ENCODE data around the gene SLX4IP.
"Not testable (repeated sequence)": the region's sequence is repeated elsewhere in the genome, so short reads cannot be mapped to it uniquely, and the experiment has no call there.

Gene SLX4IP

GRCh38 chr20:10434832-10435812 lies at the start of gene SLX4IP:
TSS of gene SLX4IP (plus strand) at chr20:10435305. CDS start at chr20:10458205, 22,900 bp downstream.
- H3K4me3 ChIP-seq (ENCODE audit: low read depth, low read length): peak within 1 kb of the TSS; percentile 85
- DNase-seq (ENCODE audit: low read depth): peak; percentile 88

DNA sequence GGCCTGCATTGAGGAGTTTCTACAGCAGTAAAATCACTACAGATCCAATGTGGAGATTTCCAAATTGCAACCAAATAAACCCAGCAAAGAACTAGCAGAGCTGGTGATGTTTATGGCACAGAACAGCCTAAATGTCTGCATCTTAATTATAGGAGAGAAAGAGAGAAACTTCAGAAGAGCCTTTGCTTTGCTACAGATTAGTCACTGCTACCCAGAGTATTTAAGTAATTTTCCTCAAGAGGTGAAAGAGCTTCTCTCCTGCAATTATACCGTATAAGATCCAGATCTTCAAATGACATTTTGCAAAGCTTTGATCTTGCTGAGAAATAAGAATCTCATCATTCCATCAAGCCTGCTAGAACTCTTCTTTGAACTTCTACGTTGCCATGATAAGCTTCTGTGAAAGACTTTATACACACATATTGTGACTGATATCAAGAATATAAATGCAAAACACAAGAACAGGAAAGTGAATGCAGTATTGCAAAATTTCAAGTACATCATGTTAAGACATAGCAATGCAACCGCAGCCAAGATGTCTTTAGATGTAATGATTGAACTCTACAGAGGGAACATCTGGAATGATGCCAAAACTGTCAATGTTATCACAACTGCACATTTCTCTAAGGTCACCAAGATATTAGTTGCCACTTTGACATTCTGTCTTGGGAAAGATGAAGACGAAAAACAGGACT lies 49.1 kb upstream of the SLX4IP start:
- no peak overlapping the region for H3K4me3 ChIP-seq (ENCODE audit: low read depth, low read length)
- peak; percentile 15 for DNase-seq (ENCODE audit: low read depth)

GRCh38 chr20:10387686-10388085 lies 47.4 kb upstream of the SLX4IP start:
- H3K4me3 ChIP-seq (ENCODE audit: low read depth, low read length): no peak overlapping the region
- DNase-seq (ENCODE audit: low read depth): no peak

DNA sequence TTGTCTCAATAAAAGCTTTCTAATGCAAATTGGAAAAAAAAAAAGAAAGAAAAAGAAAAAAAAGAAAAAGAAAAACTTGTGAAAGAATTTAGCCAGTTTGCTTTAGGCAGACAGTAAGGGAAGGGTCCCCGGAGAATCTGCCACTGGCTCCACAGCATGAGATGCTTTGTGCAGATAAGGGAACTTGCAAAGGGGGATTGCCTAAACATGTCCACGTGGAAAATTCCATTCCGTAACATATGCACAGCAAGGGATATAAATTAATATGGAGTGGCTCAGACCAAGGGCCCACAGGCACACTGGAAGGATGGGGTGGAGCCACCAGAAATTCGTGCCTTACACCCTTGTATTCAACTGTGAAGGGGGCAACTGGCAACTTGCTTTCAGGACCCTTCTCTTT lies 46.5 kb upstream of the SLX4IP start:
- DNase-seq (ENCODE audit: low read depth): no peak
- no peak overlapping the region for H3K4me3 ChIP-seq (ENCODE audit: low read depth, low read length)

DNA sequence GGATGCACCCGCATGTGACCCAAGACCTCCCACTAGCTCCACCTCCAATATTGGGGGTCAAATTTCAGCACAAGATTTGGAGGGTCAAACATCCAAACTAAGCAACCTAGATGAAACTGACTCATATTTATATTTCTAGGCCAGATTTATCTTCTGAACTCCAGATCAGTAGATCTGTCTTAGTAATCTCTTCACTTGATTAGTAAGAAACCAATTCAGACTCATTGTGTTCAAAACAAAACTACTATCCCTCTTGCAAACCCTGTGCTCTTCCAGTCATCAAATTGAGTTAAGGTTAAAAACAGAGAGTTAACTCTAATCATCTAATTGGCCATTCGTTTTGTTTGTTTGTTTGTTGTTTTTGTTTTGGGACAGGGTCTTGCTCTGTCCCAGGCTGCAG lies 44.4 kb upstream of the SLX4IP start:
- no peak for DNase-seq (ENCODE audit: low read depth)
- no peak overlapping the region for H3K4me3 ChIP-seq (ENCODE audit: low read depth, low read length)

DNA sequence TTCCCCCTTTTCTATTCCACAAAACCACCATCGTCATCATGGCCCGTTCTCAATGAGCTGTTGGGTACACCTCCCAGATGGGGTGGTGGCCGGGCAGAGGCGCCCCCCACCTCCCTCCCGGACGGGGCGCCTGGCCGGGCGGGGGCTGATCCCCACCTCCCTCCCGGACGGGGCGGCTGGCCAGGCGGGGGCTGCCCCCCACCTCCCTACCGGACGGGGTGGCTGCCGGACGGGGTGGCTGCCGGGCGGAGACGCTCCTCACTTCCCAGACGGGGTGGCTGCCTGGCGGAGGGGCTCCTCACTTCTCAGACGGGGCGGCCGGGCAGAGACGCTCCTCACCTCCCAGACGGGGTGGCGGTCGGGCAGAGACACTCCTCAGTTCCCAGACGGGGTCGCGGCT lies 40.4 kb upstream of the SLX4IP start:
- not testable (repeated sequence) for H3K4me3 ChIP-seq (ENCODE audit: low read depth, low read length); DNase-seq (ENCODE audit: low read depth)

DNA sequence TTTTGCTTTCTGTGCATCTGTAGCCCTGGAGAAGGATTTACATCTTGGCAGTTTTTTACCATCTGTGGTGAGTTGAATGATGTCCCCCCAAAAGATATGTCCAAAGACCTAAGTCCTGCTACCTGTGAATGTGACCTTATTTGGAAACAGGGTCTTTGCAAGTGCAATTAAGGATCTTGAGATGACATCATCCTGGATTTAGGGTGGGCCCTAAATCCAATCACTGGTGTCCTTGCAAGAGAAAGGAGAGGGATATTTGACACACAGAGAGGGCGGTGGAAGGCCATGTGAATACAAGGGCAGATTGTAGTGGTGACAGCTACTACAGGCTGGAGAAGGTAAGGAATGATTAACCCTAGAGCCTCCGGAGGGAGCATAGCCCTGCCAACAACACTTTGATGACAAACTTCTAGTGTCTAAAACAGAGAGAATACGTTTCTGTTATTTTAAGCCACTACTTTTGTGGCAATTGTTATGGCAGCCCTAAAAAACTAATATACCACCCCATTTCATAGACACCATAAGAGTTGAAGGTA lies 36.2 kb upstream of the SLX4IP start:
- H3K4me3 ChIP-seq (ENCODE audit: low read depth, low read length): no peak overlapping the region

DNA sequence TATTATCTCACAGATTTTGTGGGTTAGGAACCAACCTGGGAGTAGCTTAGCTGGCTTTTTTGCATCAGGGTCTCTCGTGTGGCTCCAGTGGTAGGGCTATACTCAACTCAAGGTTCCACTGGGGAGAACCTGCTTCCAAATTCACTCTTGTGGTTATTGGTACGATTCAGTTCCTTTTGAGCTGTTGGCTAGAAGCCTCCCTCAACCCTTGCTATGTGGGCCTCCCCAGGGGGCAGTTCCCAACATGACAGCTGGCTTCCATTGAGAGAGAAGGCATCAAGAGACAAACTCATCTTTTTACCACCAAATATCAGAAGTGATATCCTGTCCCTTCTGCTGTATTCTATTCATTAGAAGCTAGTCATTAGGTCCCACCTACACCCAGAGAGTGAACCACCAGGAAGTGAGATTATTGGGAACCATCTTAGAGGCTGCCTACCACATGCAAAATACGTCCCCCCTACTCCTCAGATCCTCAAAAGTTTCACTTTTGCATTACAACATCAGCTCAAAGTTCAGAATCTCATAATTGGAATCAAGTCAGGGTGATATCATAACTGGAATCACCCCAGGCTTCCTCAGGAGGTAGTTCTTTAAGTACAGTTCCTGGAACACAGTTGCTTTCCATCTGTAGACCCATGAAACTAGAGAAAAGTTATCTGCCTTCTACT lies 32.0 kb upstream of the SLX4IP start:
- no peak overlapping the region for H3K4me3 ChIP-seq (ENCODE audit: low read depth, low read length)
- no peak for DNase-seq (ENCODE audit: low read depth)

More for the DNA sequence above, 36.2 kb upstream of the SLX4IP start:
- no peak for DNase-seq (ENCODE audit: low read depth)

DNA sequence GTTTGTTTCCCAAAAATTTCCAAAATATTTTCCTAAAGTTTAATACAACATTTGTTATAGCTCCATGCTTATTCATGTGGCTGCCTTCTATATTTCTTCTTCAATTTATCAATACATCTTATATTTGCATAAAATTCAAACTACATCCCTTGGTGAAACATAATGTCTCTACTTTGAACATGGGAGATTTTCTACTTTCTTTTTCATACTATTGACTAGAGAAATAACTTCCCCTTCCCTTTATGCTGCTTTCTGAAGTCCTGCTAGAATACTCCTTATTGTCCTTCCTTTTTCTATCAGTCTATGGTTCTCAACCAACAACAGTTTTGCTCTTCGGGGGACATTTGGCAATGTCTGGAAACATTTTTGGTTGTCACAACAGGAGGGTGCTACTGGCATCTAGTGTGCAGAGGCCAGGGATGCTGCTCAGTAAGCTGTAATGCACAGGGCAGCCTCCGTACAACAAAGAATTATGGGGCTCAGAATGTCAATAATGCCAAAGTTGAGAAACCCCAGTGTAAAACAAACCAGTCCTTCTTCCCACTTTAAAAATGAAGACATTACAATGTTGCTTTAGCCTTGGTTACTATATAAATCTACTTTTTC lies 31.0 kb upstream of the SLX4IP start:
- no peak for DNase-seq (ENCODE audit: low read depth)
- H3K4me3 ChIP-seq (ENCODE audit: low read depth, low read length): no peak overlapping the region

DNA sequence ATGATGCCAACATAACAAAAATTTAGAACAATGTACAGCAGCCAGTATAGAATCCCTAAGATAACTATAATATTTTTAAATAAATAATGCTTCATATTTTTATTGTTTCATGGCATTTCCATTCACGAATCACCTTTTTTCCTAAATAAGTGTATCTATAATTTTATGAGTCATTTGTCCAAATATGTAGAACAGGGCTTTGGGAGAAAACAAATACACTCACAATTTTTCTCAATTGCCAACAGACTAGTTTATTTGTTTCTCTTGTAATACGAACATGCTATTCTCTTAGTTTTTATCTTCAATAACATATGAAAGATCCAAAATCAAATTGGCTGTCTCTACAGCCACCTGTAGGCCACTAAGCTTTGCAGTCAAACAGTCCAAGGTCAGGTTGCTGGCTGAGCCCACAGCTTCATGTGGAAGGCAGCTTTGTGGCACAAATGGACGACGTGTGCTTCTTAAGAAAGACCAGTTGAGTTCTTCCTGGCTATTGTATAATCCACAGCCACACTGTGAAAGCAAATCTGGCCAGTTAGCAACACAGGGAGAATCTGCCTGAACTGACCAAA lies 30.1 kb upstream of the SLX4IP start:
- no peak overlapping the region for H3K4me3 ChIP-seq (ENCODE audit: low read depth, low read length)
- no peak for DNase-seq (ENCODE audit: low read depth)

GRCh38 chr20:10408108-10408813 lies 26.8 kb upstream of the SLX4IP start:
- no peak for DNase-seq (ENCODE audit: low read depth)
- no peak overlapping the region for H3K4me3 ChIP-seq (ENCODE audit: low read depth, low read length)

GRCh38 chr20:10411673-10412072 lies 23.4 kb upstream of the SLX4IP start:
- no peak overlapping the region for H3K4me3 ChIP-seq (ENCODE audit: low read depth, low read length)
- DNase-seq (ENCODE audit: low read depth): no peak

DNA sequence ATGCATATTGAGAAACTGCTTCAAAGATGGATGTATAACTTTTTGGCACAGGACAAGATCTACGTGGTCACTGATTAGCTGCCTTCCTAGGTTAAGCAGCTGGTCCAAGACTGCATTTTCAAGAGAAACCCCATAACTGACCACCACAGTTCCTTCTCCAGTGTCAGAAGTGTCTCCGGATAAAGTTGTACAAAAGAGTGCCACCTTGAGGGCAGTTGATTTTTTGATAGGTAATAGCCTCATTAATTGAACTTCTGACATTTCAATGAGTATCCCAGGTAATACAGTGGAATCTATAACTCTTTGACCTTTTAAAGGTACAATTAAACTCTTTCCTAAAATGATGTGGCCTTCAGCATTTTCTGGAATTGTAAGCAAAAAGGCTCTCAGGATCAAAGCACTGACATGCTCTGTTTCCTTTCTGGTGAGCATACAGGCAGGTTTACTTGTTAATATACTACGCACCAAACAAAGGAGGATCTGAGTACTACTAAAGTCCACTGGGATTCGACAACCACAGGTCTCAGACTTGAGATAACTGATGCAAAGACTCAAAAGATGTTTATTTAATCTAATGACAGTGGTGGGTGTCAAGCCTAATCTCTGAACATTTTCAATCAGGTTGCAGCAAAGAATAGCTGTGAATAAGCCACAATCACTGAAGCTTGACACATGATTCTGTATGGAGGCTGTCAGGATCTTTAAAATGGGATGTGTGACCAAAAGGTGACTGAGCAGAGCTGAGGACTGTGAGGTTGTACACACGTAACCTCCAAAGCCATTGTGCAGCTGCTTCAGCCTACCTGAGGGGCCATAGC lies 22.3 kb upstream of the SLX4IP start:
- DNase-seq (ENCODE audit: low read depth): no peak
- no peak overlapping the region for H3K4me3 ChIP-seq (ENCODE audit: low read depth, low read length)

GRCh38 chr20:10415013-10415650 lies 20.0 kb upstream of the SLX4IP start:
- no peak for DNase-seq (ENCODE audit: low read depth)
- H3K4me3 ChIP-seq (ENCODE audit: low read depth, low read length): no peak overlapping the region

DNA sequence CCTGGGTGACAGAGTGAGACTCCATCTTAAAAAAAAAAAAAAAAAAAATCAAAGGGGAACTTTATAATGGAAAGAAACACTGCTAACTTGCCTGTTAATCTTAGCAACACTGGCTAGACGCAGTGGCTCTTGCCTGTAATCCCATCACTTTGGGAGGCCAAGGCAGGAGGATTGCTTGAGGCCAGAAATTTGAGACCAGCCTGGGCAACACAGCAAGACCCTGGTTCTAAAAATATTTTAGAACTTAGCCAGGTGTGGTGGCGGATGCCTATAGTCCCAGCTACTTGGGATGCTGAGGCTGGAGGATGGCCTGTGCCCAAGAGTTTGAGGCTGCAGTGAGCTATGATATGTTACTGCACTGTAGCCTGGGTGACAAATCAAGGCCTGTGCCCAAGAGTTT lies 17.9 kb upstream of the SLX4IP start:
- not testable (repeated sequence) for DNase-seq (ENCODE audit: low read depth); H3K4me3 ChIP-seq (ENCODE audit: low read depth, low read length)

GRCh38 chr20:10419550-10420133 lies 15.5 kb upstream of the SLX4IP start:
- DNase-seq (ENCODE audit: low read depth): no peak
- no peak overlapping the region for H3K4me3 ChIP-seq (ENCODE audit: low read depth, low read length)

DNA sequence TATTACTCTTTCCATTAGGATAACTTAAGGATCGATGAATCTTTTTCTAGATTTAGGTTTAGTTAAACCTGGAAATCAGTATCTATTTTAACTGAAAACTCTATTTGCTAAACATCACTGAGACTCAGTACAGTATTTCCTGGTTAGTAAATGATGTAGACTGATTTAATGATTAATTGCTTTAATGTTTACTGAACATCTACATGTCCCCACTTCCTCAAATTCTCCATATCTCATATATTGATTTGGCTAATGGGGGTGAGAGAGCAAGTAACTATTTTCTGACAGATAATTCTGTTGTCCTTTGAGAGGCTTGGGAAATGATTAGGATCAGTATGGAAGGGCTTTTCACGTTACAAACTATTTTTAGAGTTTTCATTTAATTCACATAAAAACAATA lies 11.4 kb upstream of the SLX4IP start:
- no peak for DNase-seq (ENCODE audit: low read depth)
- no peak overlapping the region for H3K4me3 ChIP-seq (ENCODE audit: low read depth, low read length)

Data from skeletal muscle cell (primary cell).